Measurements from ENCODE around the gene SLCO2A1.

Gene SLCO2A1

DNA sequence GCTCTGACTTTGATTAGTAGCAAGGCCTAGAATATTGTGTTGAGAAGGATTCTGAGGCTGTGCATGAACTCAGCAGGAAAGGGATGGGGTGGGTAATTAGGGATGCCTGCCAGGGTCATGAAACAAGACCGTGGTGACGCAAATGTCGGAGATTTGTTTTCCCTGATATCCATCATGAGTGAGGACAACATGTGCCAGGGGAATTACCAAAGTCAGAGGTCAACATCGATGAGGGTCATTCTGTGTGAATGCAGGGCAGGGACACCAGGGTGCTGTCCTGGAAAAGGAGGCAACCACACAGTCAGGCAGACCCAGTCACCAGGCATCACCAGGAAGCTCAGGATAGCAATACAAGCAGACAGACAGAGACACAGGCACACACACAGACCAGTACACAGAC, 52.2 kb downstream of the SLCO2A1 start:
- DNase-seq = no peak

DNA sequence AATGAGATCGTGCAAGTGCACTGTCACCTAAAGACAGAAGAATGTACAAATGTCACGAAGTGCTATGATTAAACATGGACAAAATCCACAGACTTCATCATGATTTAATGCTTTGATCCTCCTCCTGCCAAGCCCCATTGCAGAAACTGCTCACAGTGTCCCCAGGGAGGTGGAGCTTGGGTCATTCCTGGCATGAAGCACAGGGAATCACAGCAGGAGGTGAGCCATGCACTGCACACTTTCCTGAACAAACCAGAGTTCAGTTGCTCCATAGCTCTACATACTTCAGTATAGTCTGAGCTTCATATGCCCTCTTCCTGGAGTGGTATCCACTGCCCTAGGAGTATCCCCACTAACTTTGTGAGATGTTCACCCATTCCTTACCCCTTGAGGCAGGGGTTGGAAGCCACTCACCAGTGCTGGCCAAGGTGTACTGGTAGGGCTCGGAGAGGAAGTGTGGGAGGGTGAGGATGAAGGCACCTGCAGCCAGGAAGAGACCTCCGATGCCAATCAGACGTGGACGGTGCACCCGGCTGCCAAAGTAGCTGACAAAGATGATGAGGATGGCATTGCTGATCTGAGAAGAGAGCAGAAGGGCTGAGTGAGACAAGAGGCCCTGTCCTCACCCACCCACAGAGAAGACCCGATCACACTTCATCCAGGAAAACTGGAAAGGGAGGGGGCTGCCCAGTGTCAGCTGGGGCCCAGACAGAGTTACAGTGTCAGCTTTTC, 56.3 kb downstream of the SLCO2A1 start:
- DNase-seq = no peak

DNA sequence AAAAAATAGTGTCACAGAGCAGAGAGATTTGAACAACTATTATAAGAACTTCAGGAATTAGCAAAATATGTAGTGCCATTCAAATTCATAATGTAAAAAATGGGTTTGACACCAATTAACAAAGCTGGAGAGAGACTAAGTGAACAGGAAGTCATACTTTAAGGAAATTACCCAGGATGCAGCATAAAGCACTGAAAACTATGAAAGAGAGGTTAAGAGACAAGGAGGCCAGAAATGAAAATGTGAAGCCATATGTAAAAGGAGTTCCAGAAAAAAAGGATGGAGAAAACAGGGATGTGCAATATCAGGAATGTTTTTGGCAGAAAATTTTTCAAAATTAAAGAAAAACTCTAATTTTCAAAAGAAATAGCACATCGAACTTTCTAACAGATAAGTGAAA, 57.6 kb downstream of the SLCO2A1 start:
- no peak for DNase-seq

DNA sequence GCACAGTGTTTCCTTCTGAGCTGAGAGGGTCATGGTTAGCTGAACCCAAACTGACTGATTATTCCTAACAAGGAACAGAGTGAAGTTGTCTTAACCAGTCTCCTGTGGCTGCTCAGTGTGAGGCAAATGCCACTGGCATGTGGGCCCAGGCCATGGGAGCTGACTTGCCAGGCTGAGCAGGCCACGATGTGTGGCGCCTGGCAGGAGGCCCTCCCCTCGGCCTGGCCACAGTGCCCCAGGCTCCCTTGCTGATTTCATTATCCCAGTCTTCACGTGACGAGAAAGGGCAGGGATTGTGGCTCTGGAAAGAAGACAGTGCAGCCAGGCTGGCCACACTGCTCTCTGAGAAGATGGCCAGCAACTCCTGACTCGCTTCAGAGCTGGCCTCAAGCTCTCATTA, 58.8 kb downstream of the SLCO2A1 start:
- DNase-seq = no peak

DNA sequence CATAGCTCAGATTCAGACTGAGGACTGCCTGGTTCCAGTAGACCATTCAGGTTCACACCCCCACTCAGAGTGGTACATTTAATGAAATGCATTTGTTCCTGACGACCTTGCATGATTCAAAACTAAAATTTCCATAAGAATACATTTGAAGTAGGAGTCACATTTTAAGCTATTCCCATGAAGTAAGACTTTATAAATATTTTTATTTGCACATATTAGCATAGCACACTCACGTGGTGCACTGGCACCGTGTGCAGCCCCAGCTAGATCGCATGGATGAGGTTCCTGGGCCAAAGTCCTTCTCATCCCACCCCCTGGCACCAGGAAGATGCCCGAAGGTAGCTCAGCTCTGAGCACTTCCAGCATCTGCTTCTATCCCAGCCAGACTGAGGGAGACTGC, 59.4 kb downstream of the SLCO2A1 start:
- DNase-seq = no peak

DNA sequence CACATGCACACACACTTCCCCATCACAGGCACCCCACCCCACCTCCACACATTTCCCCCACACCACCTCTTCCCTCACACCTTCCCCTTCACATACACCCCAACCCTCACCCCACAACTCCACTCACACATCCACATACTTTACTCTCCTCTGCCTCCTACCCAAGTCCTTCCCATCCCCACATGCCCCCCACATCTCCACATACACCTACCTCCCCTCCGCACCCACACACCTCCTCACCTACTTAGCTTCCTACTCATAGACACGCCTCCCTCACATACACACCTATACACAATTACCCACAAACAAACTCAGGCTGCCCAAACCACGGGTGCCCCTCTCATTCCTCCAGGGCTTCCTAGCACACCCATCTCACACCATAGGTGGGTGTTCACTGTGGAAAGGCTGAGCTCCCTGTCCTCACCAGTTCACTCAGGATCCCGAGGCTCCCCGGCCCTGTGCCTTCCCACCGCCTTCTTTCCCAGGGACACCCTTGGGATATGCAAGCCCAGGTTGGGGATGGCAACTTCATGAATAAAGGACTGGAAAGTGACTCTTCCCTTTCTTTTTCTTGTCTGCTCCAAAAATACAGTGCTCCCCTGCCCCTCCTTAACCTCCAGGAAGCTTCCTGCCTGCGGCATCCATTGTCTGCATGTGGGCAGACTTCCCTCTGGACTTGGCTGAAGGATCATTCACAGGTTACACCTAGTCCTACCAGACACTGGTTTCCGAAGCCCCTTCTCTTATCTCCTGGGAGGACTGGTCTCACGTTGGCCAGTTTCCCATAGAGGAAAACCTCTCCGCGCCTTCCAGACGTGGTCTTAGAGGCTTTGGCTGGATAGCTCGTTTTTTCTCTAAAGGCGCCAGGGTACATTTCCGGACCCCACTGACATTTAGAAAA, 61.5 kb downstream of the SLCO2A1 start:
- no peak for DNase-seq

DNA sequence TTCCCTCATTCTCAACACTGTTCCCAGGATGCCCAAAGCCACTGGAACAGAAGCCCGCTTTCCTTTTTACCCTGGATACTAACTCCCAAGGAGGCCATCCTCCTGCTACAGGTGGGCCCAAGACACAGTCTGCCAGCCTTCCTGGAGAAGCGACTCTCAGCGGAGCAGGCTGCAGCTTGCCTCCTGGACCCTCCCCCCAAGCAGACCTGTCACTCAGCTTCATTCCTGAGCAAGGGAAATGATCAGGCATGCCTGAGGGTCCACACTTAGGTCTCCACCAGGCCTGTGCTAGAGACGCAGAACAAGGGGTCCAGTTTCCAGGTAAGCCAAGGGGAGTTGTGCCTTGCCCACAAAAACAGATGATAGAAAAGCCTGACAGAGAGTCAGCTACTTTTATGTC, 62.8 kb downstream of the SLCO2A1 start:
- no peak for DNase-seq

DNA sequence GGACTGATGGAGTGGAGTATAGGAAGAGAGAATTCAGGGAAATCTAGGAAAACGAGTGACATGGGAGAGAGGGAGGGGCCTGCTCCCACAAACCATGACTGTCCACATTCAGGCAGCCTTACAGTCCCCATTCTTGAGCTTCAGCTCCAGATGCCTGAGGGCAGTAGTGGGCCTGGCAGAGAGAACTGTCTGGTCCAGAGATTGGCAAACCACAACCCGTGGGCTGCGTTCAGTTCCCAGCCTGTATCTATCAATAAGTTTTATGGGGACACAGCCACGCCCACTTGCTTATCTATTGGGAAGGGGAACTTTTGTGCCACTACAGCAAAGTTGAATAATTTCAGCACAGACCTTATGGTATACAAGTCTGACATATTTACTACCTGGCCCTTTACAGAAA, 63.8 kb downstream of the SLCO2A1 start:
- DNase-seq = no peak

DNA sequence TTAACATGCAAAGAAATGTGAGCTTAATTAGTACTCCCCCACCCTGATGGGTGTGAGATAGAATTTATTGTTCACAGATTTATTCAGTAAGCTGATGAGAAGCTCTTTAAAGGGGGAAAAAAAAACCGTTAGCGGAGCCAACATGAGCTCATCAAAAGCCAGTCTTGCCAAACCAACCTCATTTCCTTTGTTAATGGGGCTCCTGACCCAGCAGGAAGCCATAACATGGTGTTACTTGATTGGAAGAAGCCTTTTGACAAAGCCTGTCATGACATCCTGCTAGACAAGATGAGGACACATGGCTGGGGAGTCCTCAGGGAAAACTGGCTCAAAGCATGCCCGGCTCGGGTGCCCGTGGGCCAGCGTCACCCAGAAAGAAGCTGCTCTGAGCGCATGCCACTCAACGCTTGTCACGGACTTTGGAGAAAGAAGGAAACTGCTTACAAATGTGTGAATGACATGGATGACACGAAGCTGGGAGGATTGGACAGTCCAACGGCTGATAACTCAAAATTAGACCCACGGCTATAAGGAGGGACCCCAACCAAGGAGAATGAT, 64.6 kb downstream of the SLCO2A1 start:
- no peak for DNase-seq

DNA sequence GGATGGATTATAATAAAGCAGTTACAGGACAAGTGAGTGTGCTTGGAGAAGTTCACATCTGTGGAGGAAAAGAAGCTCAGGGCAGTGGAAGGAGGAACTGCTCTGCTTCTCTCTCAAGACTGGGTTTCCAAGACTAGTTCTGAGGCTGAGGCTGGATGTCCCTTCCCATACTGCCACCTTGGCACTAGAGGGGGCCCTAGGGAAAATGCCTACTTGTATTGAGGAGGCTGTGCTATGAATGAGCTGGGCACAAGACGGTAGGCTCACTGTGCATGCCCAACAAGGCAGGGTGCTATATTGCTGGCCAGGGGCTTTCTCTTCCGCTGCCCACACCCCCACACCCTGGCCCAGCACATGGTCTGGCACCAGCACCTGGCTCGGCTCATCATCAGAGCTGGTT, 65.2 kb downstream of the SLCO2A1 start:
- no peak for DNase-seq

DNA sequence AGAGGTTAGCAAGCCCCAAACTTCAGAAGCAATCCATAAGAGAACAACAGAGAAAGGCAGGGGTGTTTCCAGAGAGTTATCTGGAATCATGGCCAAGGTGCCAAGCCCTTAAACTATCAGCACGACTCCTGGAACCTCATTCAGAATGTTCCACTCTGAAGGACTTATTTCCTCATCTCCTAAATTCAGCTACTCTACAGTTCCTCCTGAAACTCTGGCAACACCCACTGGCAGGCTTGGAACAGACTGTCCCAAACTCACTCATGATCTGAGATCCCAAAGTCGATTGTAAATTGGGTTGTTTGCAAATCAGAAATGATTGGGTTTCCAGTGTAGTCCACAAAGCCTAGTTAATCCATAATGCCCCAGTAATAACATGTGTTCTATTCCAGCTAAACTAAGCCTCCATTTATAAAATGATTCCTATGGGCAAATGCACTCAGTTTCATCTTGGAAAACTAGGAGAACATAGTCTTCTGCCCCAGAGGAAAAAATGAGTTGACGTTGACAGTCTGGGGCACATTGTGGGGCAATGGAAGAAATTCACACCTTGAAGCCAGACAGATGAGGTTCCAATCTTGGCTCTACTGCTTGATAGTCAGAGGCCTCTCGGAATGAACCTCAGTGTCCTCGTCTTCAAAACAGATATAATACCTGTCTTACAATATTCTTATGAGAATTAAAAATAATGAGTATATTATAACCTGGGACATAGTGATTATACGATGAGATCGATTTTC, 65.9 kb downstream of the SLCO2A1 start:
- DNase-seq = peak in 1 of 2 donors; percentile 3

DNA sequence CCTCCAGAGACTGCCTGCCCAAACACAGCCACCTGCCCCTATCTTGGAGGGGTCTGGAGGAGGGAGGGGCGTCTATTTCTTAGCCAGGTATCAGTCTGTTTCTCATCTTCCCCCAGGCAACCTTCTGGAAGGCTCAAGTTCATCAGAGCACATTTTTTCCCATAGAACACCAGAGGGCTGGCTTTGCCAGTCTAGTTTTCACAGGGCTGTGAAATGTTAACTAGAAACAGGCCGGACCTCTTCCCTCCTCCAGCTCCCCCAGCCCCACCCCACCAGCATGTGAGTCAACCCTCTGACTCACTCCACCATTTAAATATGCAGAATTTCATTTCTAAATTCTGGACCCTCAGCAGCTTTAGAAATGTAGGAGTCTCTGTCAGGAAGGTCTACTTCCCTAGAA, 66.9 kb downstream of the SLCO2A1 start:
- no peak for DNase-seq

DNA sequence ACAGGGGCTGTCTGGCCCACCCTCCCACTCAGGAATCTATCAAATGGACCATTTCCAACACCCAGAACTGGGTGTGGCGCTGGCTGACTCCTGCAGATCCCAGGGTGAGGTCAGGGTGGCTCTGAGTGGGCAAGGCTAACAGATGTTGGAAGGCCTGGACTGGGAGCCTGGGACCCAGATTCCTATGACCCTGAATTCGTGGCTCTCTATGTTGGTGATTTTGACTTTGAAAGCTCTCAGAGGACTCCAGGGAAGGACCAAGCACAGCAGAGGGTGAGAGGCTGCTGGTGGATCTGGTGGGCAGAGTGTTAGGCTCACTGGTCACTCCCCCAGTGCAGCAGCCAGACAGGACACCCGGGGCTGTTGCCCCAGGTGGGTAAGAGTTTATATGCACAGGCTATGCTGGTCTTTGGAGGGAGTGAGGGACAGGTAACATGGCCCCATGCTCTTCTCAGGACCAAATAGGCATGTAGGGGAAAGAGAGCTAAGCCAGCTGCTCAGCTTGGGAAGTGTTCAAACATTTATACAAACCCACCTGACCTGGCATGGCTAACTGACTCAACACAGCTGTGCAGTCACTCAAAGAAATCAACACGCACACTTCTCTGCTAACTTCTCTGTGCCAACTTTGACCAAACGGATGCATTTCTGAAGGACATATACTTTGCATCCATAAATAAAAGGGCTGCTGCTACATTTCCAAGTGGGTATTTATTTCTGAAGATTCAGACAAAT, 71.5 kb downstream of the SLCO2A1 start:
- no peak for DNase-seq

DNA sequence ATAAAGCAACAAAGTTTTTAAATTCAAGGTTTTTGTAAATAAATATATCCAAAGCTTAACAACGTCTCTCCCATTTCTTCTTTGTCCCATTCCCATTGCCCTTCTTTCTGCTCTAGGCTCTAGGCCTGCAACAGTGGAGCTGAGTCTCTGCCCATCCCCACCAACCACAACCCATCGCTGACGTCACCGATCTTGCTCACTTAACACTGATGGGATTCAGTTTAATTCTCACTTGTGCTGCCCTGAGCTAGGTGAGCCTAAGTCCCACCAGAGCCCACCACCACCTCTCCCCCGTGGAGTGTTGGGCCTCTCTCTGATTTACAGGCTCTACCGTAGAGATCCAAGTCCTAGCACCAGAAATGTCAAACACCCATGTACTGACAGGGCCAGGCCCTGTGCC, 72.7 kb downstream of the SLCO2A1 start:
- DNase-seq = no peak

DNA sequence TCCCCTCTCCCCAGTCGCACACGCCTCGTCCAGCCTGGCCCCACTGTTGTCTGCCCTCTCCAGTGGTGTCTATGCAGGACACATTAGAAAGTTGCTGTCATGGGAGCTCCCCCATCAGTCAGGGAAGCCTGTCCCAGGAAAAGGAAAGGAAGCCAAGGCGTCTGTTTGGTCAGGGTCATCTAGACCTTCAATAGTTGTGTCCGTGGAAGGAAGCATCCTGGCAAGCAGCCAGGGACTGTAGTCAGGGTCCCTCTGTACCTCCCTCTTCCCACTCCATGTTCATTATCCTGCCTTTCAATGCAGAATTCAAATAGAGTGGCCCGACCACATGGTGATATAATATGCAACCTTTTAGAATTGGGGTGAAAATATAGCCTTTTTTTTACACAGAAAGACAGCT, 73.4 kb downstream of the SLCO2A1 start:
- no peak for DNase-seq

DNA sequence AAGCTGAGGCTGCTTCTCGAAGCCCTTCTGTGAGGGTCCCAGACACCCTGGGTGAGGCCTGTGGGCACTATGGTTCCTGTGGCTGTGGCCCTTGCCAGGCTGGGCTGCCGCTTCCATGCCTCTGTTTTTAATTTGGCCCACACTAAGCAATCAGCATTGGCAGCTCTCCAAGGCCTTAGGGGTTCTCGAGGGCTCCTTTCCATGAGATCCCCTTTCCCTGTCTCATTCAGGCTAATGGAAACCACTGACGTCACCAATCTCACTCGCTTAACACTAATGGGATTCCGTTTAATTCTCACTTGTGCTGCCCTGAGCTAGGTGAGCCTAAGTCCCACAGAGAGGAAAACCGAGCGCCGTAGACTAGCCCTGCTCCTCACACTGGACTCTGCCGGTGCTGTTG, 73.8 kb downstream of the SLCO2A1 start:
- no peak for DNase-seq

DNA sequence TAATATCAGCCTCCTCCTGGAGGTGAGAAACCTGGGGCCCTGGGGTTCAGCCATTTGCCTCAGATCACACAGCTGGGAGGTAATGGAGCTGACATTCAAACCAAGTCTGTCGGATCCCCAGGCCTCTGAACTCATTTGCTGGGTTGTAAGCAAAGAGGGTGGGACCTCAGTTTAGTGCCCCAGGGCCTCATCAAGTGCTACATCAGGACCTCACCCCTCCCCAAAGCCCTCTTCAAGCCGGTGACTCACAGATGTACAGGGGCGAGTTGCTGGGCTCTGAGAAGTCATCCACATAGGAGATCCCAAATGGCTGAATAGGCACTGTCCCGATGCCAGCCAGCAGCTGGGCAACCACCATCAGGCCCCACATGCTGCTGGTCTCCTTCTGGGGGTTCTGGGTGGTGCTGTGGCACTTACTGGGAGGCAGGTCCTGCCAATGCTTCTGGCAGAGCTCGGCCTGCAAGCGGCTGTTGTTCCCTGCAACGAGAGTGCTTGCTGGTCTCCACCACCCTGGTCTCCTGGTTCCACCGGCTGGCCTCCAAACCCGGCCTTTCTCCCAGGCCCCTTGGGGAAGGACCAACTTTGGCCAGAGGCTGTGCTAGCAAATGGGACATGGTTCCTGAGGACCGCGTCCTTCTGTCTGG, 74.9 kb downstream of the SLCO2A1 start:
- no peak for DNase-seq

DNA sequence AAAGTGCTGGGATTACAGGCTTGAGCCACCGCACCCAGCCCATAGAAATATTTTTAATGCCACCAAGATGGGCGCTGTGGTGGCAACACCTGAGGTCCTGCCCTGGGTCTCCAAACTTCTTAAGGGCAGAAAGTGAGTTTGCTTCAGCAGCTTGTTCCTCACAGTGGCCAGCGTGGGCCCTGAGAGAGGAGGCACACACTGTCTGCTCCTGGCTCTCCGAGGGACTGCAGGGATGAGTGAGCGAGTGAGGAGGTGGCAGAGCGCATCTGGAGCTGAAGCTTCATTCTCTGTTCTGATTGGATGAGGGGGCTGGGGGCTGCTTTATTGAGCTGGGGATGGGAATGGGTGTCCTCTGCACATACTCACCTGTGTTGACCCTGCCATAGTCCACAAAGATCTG, 76.4 kb downstream of the SLCO2A1 start:
- no peak for DNase-seq

DNA sequence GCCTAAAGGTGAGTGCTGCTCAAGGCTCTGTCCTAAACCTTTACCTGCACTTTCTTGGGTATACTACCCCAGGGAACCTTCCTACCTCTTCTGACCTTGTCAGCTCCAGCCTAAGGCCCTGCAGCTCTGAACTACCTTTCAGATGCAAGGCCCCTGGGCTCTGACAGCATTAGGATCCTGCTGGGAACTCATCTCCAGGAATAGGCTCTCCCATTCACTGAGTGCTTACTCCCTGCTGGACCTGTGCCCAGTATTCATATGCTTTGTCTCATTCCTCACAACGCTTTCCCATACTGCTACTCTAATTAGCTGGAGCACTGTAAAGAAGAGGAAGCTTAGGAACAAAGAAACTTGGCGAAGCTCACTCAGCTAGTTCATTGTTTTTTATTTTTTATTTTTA, 80.3 kb downstream of the SLCO2A1 start:
- no peak for DNase-seq

DNA sequence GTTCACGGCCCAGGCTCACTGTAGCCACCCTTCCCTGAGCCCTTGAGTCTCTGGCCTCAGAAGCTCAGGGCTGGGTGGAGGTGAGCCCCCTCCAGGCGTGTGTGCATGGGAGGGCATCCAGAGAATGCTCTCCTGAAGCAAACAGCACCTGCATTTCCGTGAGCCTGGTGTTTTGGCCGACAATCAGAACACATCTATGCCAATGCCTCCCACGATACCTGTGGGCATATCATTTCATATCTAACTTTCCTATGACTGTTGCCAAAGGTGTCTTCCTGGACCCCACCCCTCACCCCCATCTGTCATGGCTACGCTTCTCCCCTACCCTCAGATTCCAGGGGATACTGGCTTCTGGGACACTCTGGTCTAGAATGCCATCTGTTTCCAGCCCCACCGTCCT, 80.7 kb downstream of the SLCO2A1 start:
- DNase-seq = no peak

DNA sequence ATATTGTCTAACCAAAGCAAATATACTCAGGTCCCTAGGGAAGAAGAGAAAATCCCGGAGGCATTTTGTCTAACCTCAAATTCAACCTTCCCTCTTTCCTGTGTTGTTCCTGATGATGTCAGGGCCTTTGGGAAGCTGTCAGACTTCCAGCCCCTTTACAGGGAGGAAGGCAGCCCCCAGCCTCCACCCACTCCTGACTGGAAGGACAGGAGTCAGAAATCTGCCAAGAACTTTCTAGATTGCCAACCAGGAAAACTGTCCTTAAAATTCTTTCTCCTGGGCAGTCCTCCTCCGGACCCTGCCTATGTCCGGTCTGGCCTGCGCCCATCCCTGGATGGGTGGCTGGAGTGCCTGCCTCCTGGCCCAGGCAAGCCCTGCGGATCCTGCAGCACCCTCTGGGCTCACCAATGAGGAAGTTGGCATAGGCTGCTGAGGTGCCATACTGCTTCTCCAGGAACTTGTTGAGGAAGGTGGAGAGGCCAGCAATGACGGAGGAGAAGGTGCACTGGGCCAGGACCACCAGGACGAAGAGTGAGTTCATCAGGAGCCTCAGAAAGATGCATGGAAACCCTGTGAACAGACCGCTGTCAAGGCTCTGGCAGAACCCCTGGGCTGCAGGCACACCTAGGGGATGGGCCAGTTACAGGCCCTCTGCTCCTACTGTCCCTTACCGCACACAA, 81.5 kb downstream of the SLCO2A1 start:
- DNase-seq = no peak
